NT2/D1 (cell line): ENCODE results near the gene CD28.

Source experiments
- DNase-seq: peaks from one replicate; pipeline ENCODE4 v3.0.0-alpha.2; 2011; ENCODE audit warnings: low read depth, low spot score
- H3K27me3 ChIP-seq: 2 replicates; pipeline ENCODE4 v1.6.0; 2011; ENCODE audit warnings: mild to moderate bottlenecking; ENCODE audit not compliant: insufficient read length, insufficient read depth
- H3K36me3 ChIP-seq: 2 replicates; pipeline ENCODE4 v1.6.1; 2011; ENCODE audit warnings: mild to moderate bottlenecking, low read length, mixed read lengths; ENCODE audit not compliant: insufficient read depth, insufficient read length
- H3K4me1 ChIP-seq: 2 replicates; pipeline ENCODE4 v1.5.1; 2011; ENCODE audit not compliant: insufficient read depth, insufficient read length
- H3K4me3 ChIP-seq: 2 replicates; pipeline ENCODE4 v1.5.1; 2011; ENCODE audit warnings: low read depth; ENCODE audit not compliant: insufficient read length
- H3K9ac ChIP-seq: 2 replicates; pipeline ENCODE4 v1.6.0; 2011; ENCODE audit warnings: low read depth; ENCODE audit not compliant: insufficient read length
- H3K9me3 ChIP-seq: 2 replicates; pipeline ENCODE4 v1.5.1; 2011; ENCODE audit warnings: mild to moderate bottlenecking, low read length; ENCODE audit not compliant: insufficient read depth
- SUZ12 ChIP-seq: IDR thresholded peaks from 2 replicates; pipeline ENCODE4 v1.6.1; 2011; ENCODE audit not compliant: insufficient read length, insufficient read depth; ENCODE audit errors: extremely low read depth
- YY1 ChIP-seq: IDR thresholded peaks from 2 replicates; pipeline ENCODE4 v1.6.1; 2011; ENCODE audit not compliant: insufficient read length, insufficient read depth
- ZNF274 ChIP-seq: IDR thresholded peaks from 2 replicates; pipeline ENCODE4 v1.6.1; 2011; ENCODE audit warnings: mild to moderate bottlenecking, low read depth, low read length

The CD28 gene

DNA sequence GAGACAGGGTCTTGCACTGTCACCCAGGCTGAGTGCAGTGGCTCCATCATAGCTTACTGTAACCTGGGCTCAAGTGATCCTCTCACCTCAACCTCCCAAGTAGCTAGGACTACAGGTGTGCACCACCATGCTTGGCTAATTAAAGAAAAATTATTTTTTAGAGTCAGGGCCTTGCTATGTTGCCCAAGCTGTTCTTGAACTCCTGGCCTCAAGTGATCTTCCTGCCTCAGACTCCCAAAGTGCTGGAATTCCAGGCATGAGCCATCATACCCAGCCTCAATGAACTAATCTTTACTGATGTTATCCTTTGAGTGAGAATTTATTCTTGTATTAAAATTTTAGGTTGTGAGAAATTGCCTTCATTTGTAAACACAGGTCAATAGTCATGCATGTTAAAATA lies 27.0 kb upstream of the CD28 start:
- Histone ChIP-seq H3K27me3 (no peaks in the 10 kb centered on the region), H3K36me3 (no peaks in the 10 kb centered on the region), H3K4me1 (no peaks in the 10 kb centered on the region), H3K9ac (no peak overlapping the region), H3K9me3 (no peaks in the 10 kb centered on the region), H3K4me3 (no peak overlapping the region)
- DNase-seq: no peak
- TF ChIP-seq ZNF274 (no peak), YY1 (no peak), SUZ12 (no peak)

DNA sequence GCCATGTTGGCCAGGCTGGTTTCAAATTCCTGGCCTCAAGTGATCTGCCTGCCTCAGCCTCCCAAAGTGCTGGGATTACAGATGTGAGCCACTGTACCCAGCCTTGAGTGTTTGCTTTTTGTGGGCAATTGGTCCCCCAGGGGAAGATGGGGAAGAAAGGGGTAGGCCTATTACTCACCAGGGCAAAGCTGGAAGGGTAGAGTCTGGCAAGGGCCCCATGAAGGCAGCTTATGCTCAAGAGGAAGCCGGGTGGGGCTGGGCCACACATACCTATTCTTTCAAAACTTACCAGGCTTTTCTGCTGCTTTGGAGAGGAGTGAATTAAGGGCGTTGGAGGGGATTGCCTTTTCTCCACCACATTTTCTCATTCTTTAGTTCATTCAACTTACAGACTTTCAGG lies 24.5 kb upstream of the CD28 start:
- H3K36me3 ChIP-seq: no peaks in the 10 kb centered on the region
- no peak overlapping the region for H3K9ac ChIP-seq
- no peaks in the 10 kb centered on the region for H3K4me1 ChIP-seq
- DNase-seq: no peak
- no peak for TF ChIP-seq YY1
- TF ChIP-seq SUZ12: no peak
- TF ChIP-seq ZNF274: no peak
- H3K9me3 ChIP-seq: no peaks in the 10 kb centered on the region
- no peaks in the 10 kb centered on the region for H3K27me3 ChIP-seq
- H3K4me3 ChIP-seq: no peak overlapping the region

DNA sequence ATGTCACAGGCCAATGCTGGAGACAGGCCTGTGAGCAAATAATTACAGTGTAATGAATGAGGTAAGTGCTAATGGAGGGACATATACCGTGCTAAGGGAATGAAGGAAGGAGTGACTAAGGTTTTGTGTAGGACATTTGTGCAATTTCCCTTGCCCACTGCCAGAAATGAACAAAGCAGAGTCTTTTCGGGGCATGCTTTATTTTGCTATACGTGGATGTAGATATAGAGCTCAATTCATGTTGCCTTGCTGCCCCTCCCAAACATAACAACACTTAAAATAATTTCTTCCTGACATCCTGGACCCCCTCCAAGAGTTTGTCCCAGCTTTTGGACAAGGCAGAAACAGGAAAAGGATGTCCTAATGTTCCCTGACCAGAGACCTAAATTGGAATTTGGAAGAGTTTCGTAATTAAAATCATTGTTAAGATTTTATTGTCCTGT lies 23.7 kb upstream of the CD28 start:
- H3K4me1 ChIP-seq: no peaks in the 10 kb centered on the region
- H3K27me3 ChIP-seq: no peaks in the 10 kb centered on the region
- H3K9ac ChIP-seq: no peak overlapping the region
- no peak for TF ChIP-seq ZNF274
- no peak for TF ChIP-seq YY1
- no peak for TF ChIP-seq SUZ12
- H3K36me3 ChIP-seq: no peaks in the 10 kb centered on the region
- DNase-seq: no peak
- no peaks in the 10 kb centered on the region for H3K9me3 ChIP-seq
- no peak overlapping the region for H3K4me3 ChIP-seq

DNA sequence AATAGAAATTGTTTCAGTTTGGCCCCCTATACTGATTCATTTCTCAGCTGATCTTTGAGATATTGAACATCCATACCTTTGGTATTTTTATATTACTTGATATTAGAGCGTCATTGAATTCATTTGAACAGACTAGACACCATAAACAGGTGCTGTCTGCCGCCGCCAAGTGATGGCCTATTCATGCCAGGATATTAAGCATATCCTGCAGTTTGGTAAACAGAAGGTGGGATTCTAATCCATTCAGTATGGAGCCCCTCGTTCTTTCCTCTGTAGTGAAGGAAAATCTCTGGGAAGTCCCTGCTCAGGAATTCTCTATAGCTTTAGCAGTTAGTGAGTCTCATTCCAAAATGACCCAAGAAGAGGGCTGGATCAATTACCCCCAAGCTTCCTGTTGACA lies 23.0 kb upstream of the CD28 start:
- Histone ChIP-seq H3K4me3 (no peak overlapping the region), H3K27me3 (no peaks in the 10 kb centered on the region)

GRCh38 chr2:203683932-203684556 lies 22.4 kb upstream of the CD28 start:
- Histone ChIP-seq H3K9me3 (no peaks in the 10 kb centered on the region), H3K4me1 (no peaks in the 10 kb centered on the region), H3K9ac (no peak overlapping the region), H3K36me3 (no peaks in the 10 kb centered on the region), H3K4me3 (no peak overlapping the region), H3K27me3 (no peaks in the 10 kb centered on the region)
- no peak for DNase-seq
- no peak for TF ChIP-seq YY1
- TF ChIP-seq ZNF274: no peak
- no peak for TF ChIP-seq SUZ12

More for the DNA sequence above, 23.0 kb upstream of the CD28 start:
- TF ChIP-seq YY1: no peak
- TF ChIP-seq SUZ12: no peak
- no peak for TF ChIP-seq ZNF274
- H3K36me3 ChIP-seq: no peaks in the 10 kb centered on the region
- H3K9ac ChIP-seq: no peak overlapping the region
- H3K9me3 ChIP-seq: no peaks in the 10 kb centered on the region
- no peak for DNase-seq
- no peaks in the 10 kb centered on the region for H3K4me1 ChIP-seq

DNA sequence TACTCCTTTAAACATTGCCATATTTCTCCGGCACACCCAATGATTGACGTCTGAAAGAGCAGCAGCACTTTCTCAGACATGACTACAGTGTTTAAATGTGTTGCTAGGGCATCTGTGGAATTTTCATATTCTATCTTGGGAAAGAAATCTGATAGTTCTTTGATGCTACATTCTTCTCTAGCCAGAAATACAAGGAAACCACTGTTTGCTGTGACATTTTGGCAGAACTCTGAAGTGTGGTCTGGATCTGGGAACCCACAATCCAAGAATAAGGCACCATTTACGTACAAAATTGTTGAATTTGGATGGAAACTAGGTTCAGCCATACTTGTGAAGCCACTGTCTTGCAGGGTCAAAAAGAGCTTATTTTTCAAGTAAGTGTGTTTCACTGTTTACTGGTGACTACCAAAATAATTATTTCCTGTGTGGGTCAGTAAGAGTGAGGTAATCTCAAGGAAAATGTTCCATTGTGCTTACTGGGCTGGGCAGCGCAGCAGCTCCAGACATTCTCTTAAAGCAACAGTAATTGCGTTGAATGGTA lies 21.3 kb upstream of the CD28 start:
- TF ChIP-seq YY1: no peak
- TF ChIP-seq SUZ12: no peak
- no peak for TF ChIP-seq ZNF274
- Histone ChIP-seq H3K4me1 (no peaks in the 10 kb centered on the region), H3K27me3 (no peaks in the 10 kb centered on the region), H3K9me3 (no peaks in the 10 kb centered on the region), H3K4me3 (no peak overlapping the region), H3K9ac (no peak overlapping the region), H3K36me3 (no peaks in the 10 kb centered on the region)
- no peak for DNase-seq

- no peak overlapping the region for H3K9ac ChIP-seq
- H3K9me3 ChIP-seq: no peaks in the 10 kb centered on the region
- no peak for DNase-seq
- TF ChIP-seq YY1 (no peak), ZNF274 (no peak), SUZ12 (no peak)
- no peaks in the 10 kb centered on the region for H3K36me3 ChIP-seq
- H3K4me1 ChIP-seq: no peaks in the 10 kb centered on the region
- no peak overlapping the region for H3K4me3 ChIP-seq
- H3K27me3 ChIP-seq: no peaks in the 10 kb centered on the region
These were observed 20.5 kb upstream of the CD28 start for GRCh38 chr2:203685789-203686420.
